PC-9 (cell line): Measurements from ENCODE around the gene PAM. TPM values are rescaled to one million over a fixed set of nuclear protein-coding genes. Genes with fewer than 3 reads are reported as not detected.

ENCODE experiments used
- BruUV-seq: library from RNA; stranded (reverse); fragments of 400-500 nt; replicated peaks from 2 replicates; lab custom pipeline; 2021; lab: Mats Ljungman, UMichigan
- CTCF ChIA-PET: fragments of 300-600 bp; sonication (Branson Sonifier 250); formaldehyde crosslinking; loops from one replicate; lab custom pipeline; 2022; ENCODE audit warnings: antibody characterized with exemption; lab: Charles Lee
- POLR2A ChIA-PET: fragments of 300-600 bp; sonication (Branson Sonifier 250); formaldehyde crosslinking; loops from one replicate; lab custom pipeline; 2022; ENCODE audit warnings: antibody characterized with exemption; ENCODE audit not compliant: unreplicated experiment; lab: Charles Lee
- DNase-seq, 2 experiments: peaks; one replicate each; pipeline versions ENCODE4 v3.0.0 to v3.0.0-alpha.2; 2015 to 2022; ENCODE audit warnings: mixed read lengths in 1 of 2
- H2AFZ ChIP-seq: fragments of 200-600 bp; sonication (generic); 2 replicates; pipeline ENCODE4 v1.8.1; 2017; ENCODE audit warnings: antibody characterized with exemption
- H3F3A ChIP-seq: fragments of 200-600 bp; sonication (generic); 2 replicates; pipeline ENCODE4 v1.8.1; 2017; ENCODE audit warnings: antibody characterized with exemption, mild to moderate bottlenecking, low read depth; ENCODE audit not compliant: insufficient read depth
- H3K27ac ChIP-seq: fragments of 200-600 bp; sonication (generic); 2 replicates; pipeline ENCODE4 v1.6.1; 2016; ENCODE audit warnings: mixed run types
- H3K27me3 ChIP-seq: fragments of 200-600 bp; sonication (generic); 2 replicates; pipeline ENCODE4 v1.6.1; 2016; ENCODE audit warnings: low read depth, mixed run types; ENCODE audit not compliant: insufficient read depth
- H3K36me3 ChIP-seq: fragments of 200-600 bp; sonication (generic); 2 replicates; pipeline ENCODE4 v1.6.1; 2016; ENCODE audit warnings: low read depth, mixed run types
- H3K4me1 ChIP-seq: fragments of 200-600 bp; sonication (generic); replicated peaks from 2 replicates; pipeline ENCODE4 v1.6.1; 2016; ENCODE audit warnings: mixed run types; ENCODE audit not compliant: insufficient read depth
- H3K4me2 ChIP-seq: fragments of 200-600 bp; sonication (generic); 2 replicates; pipeline ENCODE4 v1.6.1; 2017; ENCODE audit warnings: mixed run types
- H3K4me3 ChIP-seq: fragments of 200-600 bp; sonication (generic); 2 replicates; pipeline ENCODE4 v1.6.1; 2016; ENCODE audit warnings: mixed run types
- H3K79me2 ChIP-seq: fragments of 200-600 bp; sonication (generic); 2 replicates; pipeline ENCODE4 v1.6.1; 2017; ENCODE audit warnings: low read depth, mixed run types
- H3K9me2 ChIP-seq: fragments of 200-600 bp; sonication (generic); 2 replicates; pipeline ENCODE4 v1.8.1; 2017; ENCODE audit warnings: mild to moderate bottlenecking; ENCODE audit not compliant: insufficient read depth
- H3K9me3 ChIP-seq: fragments of 200-600 bp; sonication (generic); 2 replicates; pipeline ENCODE4 v1.8.1; 2016; ENCODE audit warnings: low read depth; ENCODE audit not compliant: insufficient read depth
- H4K20me1 ChIP-seq: fragments of 200-600 bp; sonication (generic); 2 replicates; pipeline ENCODE4 v1.8.1; 2017; ENCODE audit not compliant: insufficient read depth
- CTCF ChIP-seq: fragments of 200-600 bp; sonication (generic); conservative IDR thresholded peaks from 2 replicates; pipeline ENCODE4 v1.6.1; 2017; ENCODE audit warnings: mixed run types, antibody characterized with exemption, mild to moderate bottlenecking, moderate library complexity
- EZH2 ChIP-seq: fragments of 200-600 bp; sonication (generic); IDR thresholded peaks from 2 replicates; pipeline ENCODE4 v1.8.0; 2017; ENCODE audit warnings: antibody characterized with exemption, low read depth
- intact Hi-C: fragments of 100-400 bp; cut with micrococcal nuclease; formaldehyde crosslinking; loops from one replicate; pipeline ENCODE4 v1.10.0; 2022; ENCODE audit not compliant: unreplicated experiment
- total RNA-seq: library from RNA; stranded (reverse); gene quantifications from 2 replicates; pipeline ENCODE4 v1.2.3, GENCODE V29; 2021

Gene PAM
- total RNA-seq, 1 experiment from 2014 or later, result 88.4 TPM

- Histone ChIP-seq H3K27me3 (no peaks in the 10 kb centered on the region), H3K9me2 (no peaks in the 10 kb centered on the region), H4K20me1 (no peaks in the 10 kb centered on the region), H3K4me3 (no peak overlapping the region), H2AFZ (no peak overlapping the region), H3K4me2 (no peak overlapping the region), H3K9me3 (no peaks in the 10 kb centered on the region), H3K4me1 (no peaks in the 10 kb centered on the region), H3K36me3 (no peaks in the 10 kb centered on the region), H3F3A (no peaks in the 10 kb centered on the region), H3K27ac (no peak overlapping the region), H3K79me2 (no peaks in the 10 kb centered on the region)
- POLR2A ChIA-PET, result no interaction called here
- DNase-seq, result no peak
- TF ChIP-seq CTCF, result no peak
- TF ChIP-seq EZH2, result no peak
- intact Hi-C loops, result no loop called here
- CTCF ChIA-PET, result no interaction called here
- no TSS peak for BruUV-seq
These were observed 171.9 kb downstream of the PAM start for GRCh38 chr5:102927007-102927406.

DNA sequence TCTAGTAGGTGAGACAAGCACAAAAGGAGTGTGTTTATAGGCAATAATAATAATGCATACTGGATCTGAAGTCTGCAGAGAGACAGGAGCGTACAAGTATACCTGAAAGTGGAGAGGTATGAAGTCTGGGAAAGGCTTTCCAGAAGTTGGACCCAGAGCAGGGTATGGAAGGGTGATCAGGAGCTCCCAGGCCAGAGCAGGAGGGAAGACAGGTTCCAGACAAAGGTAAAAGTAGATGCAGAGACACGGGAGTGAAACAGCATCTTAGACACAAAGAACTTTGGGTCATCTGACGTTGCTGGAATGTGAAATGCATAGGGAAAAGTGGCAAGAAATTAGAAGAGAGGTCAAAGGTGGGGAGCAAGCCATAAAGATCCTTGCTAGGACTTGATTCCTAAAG lies 175.1 kb downstream of the PAM start:
- no peaks in the 10 kb centered on the region for H3K4me1 ChIP-seq
- no peaks in the 10 kb centered on the region for H3K9me3 ChIP-seq
- no peak overlapping the region for H3K4me3 ChIP-seq
- no peak overlapping the region for H3K27ac ChIP-seq
- BruUV-seq, result no TSS peak
- H2AFZ ChIP-seq, result no peak overlapping the region
- ChIA-PET CTCF (no interaction called here), POLR2A (no interaction called here)
- DNase-seq, result no peak
- no peak for TF ChIP-seq EZH2
- TF ChIP-seq CTCF, result no peak
- intact Hi-C loops, result no loop called here
- H3K4me2 ChIP-seq, result no peak overlapping the region
- H3K36me3 ChIP-seq, result no peaks in the 10 kb centered on the region
- H3K27me3 ChIP-seq, result no peaks in the 10 kb centered on the region
- no peaks in the 10 kb centered on the region for H3K79me2 ChIP-seq
- H4K20me1 ChIP-seq, result no peaks in the 10 kb centered on the region
- H3F3A ChIP-seq, result no peaks in the 10 kb centered on the region
- H3K9me2 ChIP-seq, result no peaks in the 10 kb centered on the region

DNA sequence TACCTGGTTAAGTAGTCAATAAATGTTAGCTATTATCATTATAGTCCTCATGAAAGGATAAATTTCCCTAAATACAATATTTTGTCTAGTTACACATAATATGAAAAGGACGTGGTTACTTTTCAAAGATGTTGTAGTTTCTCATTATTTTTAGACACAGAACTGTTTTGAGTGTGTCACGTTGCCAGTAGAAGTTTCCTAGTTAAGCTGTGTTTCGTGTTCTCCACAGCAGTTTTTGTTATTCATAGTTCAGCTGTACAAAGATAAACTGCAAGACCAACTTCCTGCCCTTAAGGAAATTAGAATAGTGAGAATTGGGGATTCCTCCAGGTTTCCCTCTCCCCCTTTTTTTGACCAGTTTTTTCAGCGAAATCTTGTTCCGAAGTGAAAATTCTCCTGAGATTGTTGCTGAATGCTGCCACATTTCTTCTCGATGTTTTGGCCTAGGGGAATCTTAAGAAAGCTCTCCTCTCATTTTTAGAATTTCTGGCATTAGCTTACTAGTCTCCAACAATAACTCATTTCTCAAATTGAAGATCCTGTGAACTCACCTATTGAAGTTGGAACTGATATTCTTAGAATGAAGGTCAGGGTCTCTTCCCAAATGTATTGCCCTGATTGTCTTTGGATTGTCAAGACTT lies 176.1 kb downstream of the PAM start:
- Histone ChIP-seq H3K27ac (no peak overlapping the region), H3F3A (no peaks in the 10 kb centered on the region), H3K36me3 (no peaks in the 10 kb centered on the region), H3K9me2 (no peaks in the 10 kb centered on the region), H3K79me2 (no peaks in the 10 kb centered on the region), H4K20me1 (no peaks in the 10 kb centered on the region), H3K4me2 (no peak overlapping the region), H3K9me3 (no peaks in the 10 kb centered on the region), H3K4me1 (no peaks in the 10 kb centered on the region), H2AFZ (no peak overlapping the region), H3K4me3 (no peak overlapping the region), H3K27me3 (no peaks in the 10 kb centered on the region)
- DNase-seq, result no peak
- no peak for TF ChIP-seq EZH2
- no peak for TF ChIP-seq CTCF
- CTCF ChIA-PET, result no interaction called here
- BruUV-seq, result no TSS peak
- POLR2A ChIA-PET, result no interaction called here
- intact Hi-C loops, result no loop called here
